Measurements from ENCODE around the gene NT5C1A. TPM values are rescaled to one million over a fixed set of nuclear protein-coding genes. Genes with fewer than 3 reads are reported as not detected.

Gene NT5C1A
- total and polyA plus RNA-seq, 2 experiments from 2014 or later = 1.0 to 5.1 TPM

DNA sequence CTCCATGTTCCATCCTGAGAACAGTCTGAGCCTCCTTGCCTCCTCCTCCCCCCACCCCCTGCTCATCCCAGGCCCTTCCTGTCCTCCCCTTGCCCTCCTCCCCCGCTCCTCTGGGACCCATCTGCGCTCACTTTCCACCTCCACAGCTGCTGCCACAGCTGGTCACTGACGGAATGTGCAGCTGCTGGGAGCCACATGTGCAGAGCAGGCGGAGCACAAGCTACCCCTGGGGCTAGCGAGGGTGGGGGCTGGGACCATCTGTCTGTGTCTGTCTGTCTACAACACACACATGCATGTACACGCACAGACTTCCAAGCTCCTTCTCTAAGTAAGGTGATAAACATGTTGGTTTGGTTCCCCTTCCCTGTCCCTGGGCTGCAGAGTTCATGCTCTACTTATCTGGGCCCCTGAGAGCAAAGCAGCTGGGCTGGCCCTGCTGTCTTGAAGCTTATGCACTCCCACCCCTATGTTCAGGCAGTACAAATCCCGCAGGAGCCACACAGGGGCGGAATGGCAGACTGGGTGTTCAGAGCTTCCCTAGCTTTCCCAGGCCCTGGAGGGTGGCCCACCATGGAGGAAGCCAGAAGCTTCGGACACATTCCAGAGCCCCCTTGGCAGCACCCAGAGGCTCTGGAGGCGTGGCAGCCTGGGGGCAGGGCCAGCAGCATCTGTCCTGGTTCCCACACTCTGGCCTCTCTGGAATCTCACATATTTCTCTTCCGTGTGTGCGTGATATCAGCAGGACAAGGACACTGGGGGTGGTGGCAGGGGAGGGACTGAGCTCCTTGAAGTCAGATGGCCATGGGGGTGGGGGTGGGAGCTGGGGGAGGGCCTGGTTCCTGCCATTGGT, 25.4 kb downstream of the NT5C1A start:
- H2AFZ ChIP-seq = no peak overlapping the region
- H3K9me3 ChIP-seq (ENCODE audit: low read depth) = no peaks in the 10 kb centered on the region
- no peaks in the 10 kb centered on the region for H3K79me2 ChIP-seq
- H4K20me1 ChIP-seq (ENCODE audit: insufficient read depth, poor library complexity, severe bottlenecking) = no peaks in the 10 kb centered on the region
- H3K4me2 ChIP-seq = peak overlapping the region; percentile 62
- no peaks in the 10 kb centered on the region for H3K9me2 ChIP-seq (replicated peaks; ENCODE audit: insufficient read depth)
- 31% methylated on average over 12 of the region's 12 CpGs for WGBS (ENCODE audit: low lambda C conversion rate, missing lambda C conversion rate)
- peak overlapping the region; percentile 79 for H3K27ac ChIP-seq
- H3K27me3 ChIP-seq = no peaks in the 10 kb centered on the region
- no peaks in the 10 kb centered on the region for H3K36me3 ChIP-seq (replicated peaks; ENCODE audit: insufficient read depth, low read depth)
- peaks cover 15% of the 10 kb centered on the region for H3K4me1 ChIP-seq (ENCODE audit: insufficient read depth)
- H3K4me3 ChIP-seq = no peak overlapping the region
- TF ChIP-seq CTCF (IDR thresholded peaks at IDR 0.05; ENCODE audit: poor library complexity) = no peak
- no peak for TF ChIP-seq EZH2 (IDR thresholded peaks at IDR 0.05; ENCODE audit: borderline replicate concordance)
- no peak for TF ChIP-seq EZH2phosphoT487 (IDR thresholded peaks at IDR 0.05; ENCODE audit: low read depth, severe bottlenecking, unreplicated experiment)
- DNase-seq (ENCODE audit: low spot score) = peak; percentile 76

DNA sequence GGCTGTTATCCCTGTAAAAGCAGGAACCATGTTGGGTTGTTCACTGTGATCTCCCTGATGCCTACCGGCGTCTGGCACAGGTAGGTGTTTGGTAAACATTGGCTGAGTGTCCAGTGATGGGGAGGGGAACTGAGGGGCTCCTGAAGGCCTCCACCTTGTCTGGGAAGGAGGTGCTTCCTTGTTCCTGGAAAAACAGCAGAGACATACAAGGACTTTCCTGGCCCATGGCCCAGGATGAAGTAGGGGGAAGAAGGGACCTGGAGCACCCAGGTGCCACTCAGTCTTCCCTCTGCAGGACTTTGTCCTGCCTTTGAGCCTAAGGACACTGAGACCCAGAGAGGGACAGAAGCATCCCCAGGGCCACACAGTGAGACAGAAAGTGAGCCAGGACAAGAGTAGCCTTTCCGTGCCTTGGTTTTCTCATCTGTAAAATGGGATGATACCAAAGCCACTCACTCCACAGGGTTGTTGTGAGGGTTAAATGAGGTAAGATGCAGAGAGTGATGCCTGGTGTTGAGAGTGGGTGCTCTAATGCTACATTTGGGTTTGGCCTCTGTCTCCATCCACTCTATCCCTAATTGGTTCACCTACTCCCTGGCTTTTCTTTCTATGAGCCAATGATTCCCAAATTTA, 26.4 kb downstream of the NT5C1A start:
- TF ChIP-seq EZH2 (IDR thresholded peaks at IDR 0.05; ENCODE audit: borderline replicate concordance) = no peak
- no peak for TF ChIP-seq CTCF (IDR thresholded peaks at IDR 0.05; ENCODE audit: poor library complexity)
- TF ChIP-seq EZH2phosphoT487 (IDR thresholded peaks at IDR 0.05; ENCODE audit: low read depth, severe bottlenecking, unreplicated experiment) = no peak
- H3K9me2 ChIP-seq (replicated peaks; ENCODE audit: insufficient read depth) = no peaks in the 10 kb centered on the region
- H3K27me3 ChIP-seq = no peaks in the 10 kb centered on the region
- no peak for DNase-seq (ENCODE audit: low spot score)
- no peak overlapping the region for H3K27ac ChIP-seq
- H3K4me2 ChIP-seq = no peak overlapping the region
- H4K20me1 ChIP-seq (ENCODE audit: insufficient read depth, poor library complexity, severe bottlenecking) = no peaks in the 10 kb centered on the region
- no peak overlapping the region for H3K4me3 ChIP-seq
- H3K9me3 ChIP-seq (ENCODE audit: low read depth) = no peaks in the 10 kb centered on the region
- 71% methylated on average over 3 of the region's 3 CpGs for WGBS (ENCODE audit: low lambda C conversion rate, missing lambda C conversion rate)
- H3K4me1 ChIP-seq (ENCODE audit: insufficient read depth) = peaks cover 15% of the 10 kb centered on the region
- no peaks in the 10 kb centered on the region for H3K36me3 ChIP-seq (replicated peaks; ENCODE audit: insufficient read depth, low read depth)
- H2AFZ ChIP-seq = no peak overlapping the region
- no peaks in the 10 kb centered on the region for H3K79me2 ChIP-seq

- Histone ChIP-seq H3K4me3 (no peak overlapping the region), H3K79me2 (peaks cover under 1% of the 10 kb centered on the region), H3K27ac (no peak overlapping the region), H3K9me2 (replicated peaks; ENCODE audit: insufficient read depth) (no peaks in the 10 kb centered on the region), H4K20me1 (ENCODE audit: insufficient read depth, poor library complexity, severe bottlenecking) (no peaks in the 10 kb centered on the region), H3K27me3 (peaks cover 15% of the 10 kb centered on the region), H2AFZ (no peak overlapping the region), H3K4me2 (no peak overlapping the region), H3K36me3 (replicated peaks; ENCODE audit: insufficient read depth, low read depth) (no peaks in the 10 kb centered on the region), H3K4me1 (ENCODE audit: insufficient read depth) (peaks cover 15% of the 10 kb centered on the region), H3K9me3 (ENCODE audit: low read depth) (no peaks in the 10 kb centered on the region)
- 93% methylated on average over 3 of the region's 3 CpGs for WGBS (ENCODE audit: low lambda C conversion rate, missing lambda C conversion rate)
- DNase-seq (ENCODE audit: low spot score) = no peak
- TF ChIP-seq EZH2phosphoT487 (IDR thresholded peaks at IDR 0.05; ENCODE audit: low read depth, severe bottlenecking, unreplicated experiment) = no peak
These were observed 28.2 kb downstream of the NT5C1A start for GRCh38 chr1:39643705-39644104.

DNA sequence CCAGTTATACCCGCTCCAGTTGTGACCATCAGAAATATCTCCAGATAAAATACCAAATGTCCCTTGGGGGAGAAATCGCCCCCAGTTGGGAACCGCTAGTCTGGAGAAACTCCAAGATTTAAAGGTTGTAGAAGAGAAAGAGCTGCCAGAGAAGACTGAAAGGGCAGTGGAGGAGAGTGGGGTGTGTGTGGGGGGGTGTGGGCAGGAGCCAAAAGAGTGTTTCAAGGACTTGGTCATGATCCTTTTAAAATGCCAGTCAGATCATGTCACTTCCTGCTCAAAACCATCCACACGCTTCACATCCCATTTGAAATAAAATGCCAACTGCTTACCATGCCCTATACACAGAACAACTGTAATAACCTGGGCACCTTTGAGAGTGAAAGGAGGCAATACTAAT, 29.1 kb downstream of the NT5C1A start:
- TF ChIP-seq CTCF (IDR thresholded peaks at IDR 0.05; ENCODE audit: poor library complexity) = no peak
- TF ChIP-seq EZH2 (IDR thresholded peaks at IDR 0.05; ENCODE audit: borderline replicate concordance) = no peak
- TF ChIP-seq EZH2phosphoT487 (IDR thresholded peaks at IDR 0.05; ENCODE audit: low read depth, severe bottlenecking, unreplicated experiment) = no peak
- no peak overlapping the region for H3K4me2 ChIP-seq
- H4K20me1 ChIP-seq (ENCODE audit: insufficient read depth, poor library complexity, severe bottlenecking) = no peaks in the 10 kb centered on the region
- no peaks in the 10 kb centered on the region for H3K9me3 ChIP-seq (ENCODE audit: low read depth)
- no peak overlapping the region for H3K4me3 ChIP-seq
- H3K9me2 ChIP-seq (replicated peaks; ENCODE audit: insufficient read depth) = no peaks in the 10 kb centered on the region
- H3K36me3 ChIP-seq (replicated peaks; ENCODE audit: insufficient read depth, low read depth) = no peaks in the 10 kb centered on the region
- H3K79me2 ChIP-seq = peaks cover 3% of the 10 kb centered on the region
- H2AFZ ChIP-seq = no peak overlapping the region
- H3K4me1 ChIP-seq (ENCODE audit: insufficient read depth) = peaks cover 15% of the 10 kb centered on the region
- no peak for DNase-seq (ENCODE audit: low spot score)
- WGBS (ENCODE audit: low lambda C conversion rate, missing lambda C conversion rate) = 79% methylated on average over 4 of the region's 4 CpGs
- peaks cover 24% of the 10 kb centered on the region for H3K27me3 ChIP-seq
- H3K27ac ChIP-seq = no peak overlapping the region

All from hepatocyte (in vitro differentiated cells).